Measurements from ENCODE around the gene BRME1.

The BRME1 gene

DNA sequence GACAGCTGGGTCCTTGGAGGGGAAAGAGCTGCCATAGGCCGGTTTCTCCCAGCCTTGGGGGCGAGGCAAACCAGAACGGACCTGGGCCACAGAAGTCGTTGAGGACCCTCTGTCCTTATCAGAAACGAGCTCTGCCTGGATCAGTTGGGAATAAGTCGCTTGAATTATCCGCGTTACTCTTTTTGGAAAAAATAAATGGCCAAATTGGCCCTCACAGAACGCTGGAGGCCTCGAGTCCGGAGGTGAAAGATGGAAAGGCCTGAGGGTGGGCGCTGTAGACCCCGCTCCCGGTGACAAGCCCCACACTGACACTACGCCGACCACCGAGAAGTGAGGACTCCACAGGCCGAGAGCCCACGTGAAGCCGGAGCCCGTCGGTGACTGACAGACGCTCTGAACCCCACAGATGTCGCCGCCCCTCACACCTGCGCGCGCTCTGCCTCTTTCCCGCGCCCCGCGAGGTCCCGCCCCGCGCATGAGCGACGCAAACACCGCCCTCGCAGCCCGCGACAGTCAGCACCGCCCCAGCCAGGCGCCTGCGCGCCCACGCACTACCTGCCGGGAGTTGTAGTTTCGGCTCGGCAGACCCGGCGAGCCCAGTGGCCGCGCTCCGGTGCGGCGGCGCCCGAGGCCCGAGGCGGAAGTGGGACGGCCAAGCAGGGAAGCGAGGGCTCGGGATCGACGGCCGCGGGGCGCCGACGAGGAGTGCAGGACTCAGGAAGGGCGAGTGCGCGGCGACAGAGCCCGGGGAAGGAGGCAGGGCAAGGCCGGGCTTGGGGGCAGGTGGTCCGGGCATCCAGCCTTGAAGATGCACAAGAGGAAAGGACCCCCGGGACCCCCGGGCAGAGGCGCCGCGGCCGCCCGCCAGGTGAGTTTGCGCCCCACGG lies at the start of gene BRME1, which contains the start of gene CC2D1A:
Gene BRME1 (minus strand): TSS at position 484 of the 887 bp plus-strand sequence. CDS start 1,225 bp downstream, outside the sequence.
Gene CC2D1A (plus strand): TSS at position 568 of the 887 bp plus-strand sequence. CDS start 241 bp downstream, at position 809.
- peak; percentile 97 for DNase-seq

DNA sequence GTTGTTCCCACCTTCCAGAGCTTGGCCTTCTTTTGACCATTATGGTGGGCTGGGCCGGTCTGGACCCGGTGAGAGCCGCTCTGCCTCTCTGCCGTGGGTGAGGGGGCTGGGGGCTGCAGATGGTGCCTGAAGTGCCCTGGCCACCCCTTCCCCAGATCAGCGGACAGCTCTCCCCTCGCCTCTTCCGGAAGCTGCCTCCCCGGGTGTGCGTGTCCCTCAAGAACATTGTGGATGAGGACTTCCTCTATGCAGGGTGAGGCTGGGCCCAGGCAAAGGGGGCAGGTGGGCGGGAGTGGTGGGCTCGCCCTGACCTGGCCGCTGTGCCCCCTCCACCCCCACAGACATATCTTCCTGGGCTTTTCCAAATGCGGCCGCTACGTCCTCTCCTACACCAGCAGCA lies 48.3 kb upstream of the BRME1 start:
- DNase-seq, result no peak

DNA sequence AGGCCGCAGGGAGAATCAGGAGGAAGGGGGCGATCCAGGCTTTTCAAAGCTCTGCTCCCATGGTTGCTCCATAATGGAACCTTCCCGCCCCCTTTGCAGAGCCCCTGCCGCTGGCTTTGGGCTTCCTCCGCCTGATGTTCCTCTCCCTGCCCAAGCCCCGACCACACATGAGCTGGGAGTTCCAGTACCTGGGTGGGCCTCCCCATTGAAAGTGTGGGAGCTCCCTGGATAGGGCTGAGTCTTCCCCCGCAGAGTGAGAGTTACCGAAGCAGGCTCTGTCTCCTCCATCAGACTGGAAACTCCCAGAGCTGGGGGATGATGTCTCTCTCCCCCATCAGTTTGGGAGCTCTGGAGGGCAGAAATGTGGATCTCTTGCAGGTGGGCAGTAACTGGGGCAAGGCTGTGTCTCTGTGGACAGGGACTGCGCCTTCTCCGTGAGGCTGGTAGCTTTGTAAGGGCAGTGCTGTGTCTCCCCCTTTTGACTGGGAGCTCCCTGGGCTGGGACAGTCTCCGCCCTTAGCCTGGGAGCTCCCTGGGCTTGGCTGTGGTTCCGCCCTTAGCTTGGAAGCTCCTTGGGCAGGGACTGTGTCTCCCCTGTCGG lies 47.1 kb upstream of the BRME1 start:
- DNase-seq, result peak; percentile 48

DNA sequence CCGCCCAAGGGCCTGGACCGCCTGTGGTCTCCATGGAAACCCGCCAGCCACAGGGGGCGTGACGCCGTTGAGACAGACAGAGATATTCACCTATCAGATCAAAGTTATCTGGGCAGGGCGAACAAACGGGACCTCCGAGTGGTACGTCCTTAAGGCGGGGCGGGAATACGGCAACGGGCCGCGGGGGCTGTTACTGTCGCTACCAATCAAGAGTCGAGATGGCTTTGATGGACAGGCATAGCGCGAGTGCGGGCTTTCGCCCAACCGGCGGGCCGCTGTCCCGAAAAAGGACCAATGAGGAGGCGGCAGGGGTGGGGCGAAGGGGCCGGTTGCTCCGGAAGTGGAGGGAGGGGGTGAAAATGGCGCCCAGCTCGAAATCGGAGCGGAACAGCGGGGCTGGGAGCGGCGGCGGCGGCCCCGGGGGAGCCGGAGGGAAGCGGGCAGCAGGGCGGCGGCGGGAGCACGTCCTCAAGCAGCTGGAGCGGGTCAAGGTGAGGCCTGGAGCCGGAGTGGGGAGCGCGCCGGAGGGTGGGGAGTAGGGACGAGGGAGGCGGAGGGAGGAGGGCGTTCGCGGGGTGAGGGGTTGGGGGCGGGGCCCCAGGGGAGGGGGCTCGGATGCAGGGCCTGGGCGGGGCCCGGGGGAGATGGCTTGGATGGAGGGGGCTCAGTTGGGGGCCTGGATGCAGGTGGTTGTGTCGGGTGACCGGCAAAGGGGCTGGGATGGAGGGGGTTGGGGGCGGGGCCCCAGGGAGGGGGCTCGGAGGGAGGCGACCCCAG lies 46.4 kb upstream of the BRME1 start, which contains the start of gene DCAF15:
Gene DCAF15 (plus strand): TSS at position 356 of the 777 bp plus-strand sequence. CDS start 4 bp downstream, at position 360.
- DNase-seq, result peak; percentile 100

DNA sequence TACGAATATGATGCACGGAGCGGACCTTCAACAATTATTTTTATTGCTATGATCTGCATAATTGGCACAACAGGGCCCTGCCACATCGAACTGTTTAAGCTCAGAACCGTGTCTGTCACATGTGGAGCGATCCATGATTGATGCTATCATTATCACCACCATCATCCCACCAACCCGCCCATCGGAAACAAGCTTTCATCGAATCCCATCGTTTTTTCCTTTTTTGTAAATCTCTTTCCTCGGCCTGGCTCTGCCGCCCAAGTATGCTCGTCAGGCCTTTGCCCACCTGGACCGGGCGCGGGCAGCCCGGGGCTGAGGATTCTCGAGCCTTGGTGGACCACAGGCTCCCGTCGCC lies 45.9 kb upstream of the BRME1 start:
- no peak for DNase-seq

DNA sequence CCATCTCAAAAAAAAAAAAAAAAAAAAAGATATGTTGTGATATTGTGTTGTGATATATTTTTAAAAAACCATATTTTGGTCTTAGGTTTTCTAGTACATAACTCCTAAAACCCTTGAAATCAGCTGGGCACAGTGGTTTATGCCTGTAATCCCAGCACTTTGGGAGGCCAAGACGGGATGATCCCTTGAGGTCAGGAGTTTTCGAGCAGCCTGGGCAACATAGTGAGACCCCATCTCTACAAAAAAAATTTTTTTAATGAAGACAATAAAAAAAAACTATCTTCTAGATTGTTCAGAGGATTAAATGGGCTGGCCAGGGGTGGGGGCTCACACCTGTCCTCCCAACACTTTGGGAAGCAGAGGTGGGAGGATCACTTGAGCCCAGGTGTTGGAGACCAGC lies 45.1 kb upstream of the BRME1 start:
- no peak for DNase-seq

DNA sequence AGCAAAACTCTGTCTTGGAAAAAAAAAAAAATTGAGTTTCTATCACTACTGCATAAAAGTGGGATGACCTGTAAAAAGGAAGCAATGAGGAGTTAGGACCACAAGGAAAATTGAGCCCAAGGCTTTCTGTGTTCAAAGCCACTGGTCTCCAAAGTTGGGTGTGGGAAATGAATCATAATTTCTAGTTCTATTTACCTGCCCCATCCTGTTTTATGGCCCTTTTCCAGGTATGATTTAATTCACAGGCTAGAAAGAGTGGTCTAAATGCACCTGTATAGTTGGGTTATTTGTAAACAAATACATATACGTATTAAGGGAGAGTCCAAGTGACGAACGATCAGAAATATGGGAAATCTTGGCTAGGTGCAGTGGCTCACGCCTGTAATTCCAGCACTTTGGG lies 40.5 kb upstream of the BRME1 start:
- DNase-seq, result no peak

DNA sequence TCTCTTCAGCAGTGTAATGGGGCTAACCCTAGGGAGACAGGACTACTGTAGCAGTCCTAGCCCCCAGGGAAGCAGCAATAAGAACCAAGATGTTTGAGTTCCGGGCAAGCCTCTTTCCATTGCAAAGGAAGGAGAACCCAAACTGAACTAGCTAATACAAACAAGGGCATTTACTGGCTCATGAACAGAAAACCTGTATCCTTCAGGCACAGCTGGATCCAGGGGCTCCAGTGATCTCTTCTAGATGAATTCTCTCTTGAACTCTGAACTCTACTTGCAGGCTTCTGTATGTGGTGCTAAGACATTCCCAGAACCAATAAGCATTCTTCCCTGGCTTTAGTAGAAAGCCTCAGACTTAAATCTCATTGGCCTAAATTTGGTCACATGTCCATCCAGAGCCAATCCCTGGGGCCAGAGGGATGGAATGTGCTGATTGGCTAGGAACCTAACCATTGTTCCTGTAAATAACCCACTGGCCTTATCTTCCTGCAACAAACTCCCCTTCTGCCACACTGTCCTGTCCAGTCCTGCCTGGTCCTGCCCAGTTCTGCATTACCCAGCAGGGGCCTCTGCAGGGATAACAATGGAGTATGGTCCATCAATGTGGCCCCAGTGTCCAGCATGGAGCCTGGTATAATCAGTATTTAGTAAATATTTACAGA lies 36.2 kb upstream of the BRME1 start:
- peak; percentile 38 for DNase-seq

DNA sequence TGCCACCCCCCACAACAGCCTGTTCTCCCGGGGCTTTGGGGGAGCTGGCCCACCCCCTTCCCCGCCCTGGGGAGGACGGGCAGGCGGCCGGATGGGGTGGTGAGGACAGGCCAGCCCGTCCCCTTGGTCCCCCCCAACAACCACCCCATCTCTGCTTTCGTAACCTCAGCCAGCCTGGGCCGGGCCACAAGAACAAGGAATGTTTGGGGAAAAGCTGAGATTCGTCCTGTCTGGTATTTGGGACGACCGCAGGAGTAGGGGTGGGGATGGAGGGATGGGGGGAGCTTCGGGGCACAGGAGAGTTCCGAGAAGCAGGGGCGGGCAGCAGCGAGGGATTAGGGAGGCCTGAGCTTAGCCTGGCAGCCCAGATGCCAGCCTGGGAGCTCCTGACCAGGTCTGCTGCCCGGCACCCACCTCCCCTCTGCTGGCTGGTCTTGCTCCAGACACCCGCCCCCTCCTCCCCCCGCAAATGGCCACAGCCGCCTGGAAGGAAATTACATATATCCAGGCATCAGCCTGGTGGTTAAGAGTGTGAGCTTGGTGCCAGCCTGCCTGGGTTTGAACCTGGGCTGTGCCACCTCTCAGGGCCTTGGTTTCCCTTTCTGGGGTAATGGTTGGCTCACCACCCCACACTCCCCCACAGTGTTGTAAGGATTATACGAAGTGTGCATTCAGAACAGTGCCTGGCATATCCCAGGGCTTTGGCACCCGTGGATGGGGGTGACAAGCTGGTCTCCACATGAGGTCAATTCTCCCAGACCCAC lies 32.6 kb upstream of the BRME1 start, which contains the start of gene PODNL1:
Gene PODNL1 (minus strand): TSS at position 117 of the 764 bp plus-strand sequence. CDS start 236 bp downstream, outside the sequence.
- no peak for DNase-seq

DNA sequence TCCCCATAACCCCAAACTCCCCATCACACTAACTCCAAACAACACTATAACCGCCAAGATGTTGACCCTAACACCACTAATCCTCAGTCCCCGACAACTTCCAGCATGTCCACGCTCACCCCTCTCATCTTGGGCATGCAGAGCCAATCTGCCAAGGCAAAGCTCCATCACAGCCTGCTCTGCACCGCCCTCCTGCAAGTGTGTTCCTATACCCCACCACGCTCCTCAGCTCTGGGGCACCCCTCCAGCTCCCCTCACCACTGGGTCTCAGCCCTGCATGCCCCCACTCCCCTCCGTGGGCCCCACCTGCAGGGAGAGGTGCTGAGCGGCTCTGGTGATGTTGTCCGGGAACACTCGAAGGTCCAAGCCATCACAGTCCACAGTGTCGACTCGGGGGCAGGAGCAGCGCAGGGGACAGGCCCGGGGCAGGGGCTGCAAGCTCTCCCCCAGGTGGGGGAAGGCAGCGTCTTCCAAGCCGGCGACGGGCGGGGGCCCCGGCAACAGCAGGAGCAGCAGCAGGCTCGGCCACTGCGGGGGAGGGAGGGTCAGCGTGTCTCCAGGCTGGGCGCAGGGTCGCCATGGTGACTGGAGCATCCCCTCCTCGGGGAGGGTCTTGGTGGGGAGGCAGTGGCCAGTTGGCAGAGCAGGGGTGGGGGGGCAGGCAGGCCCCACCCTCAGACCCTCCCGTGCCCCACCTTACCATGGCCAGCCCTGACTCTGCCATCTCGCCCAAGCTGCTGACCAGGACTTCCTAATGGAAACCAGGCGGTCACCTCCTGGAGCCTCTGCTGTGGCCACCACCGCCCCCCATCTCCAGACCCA lies 31.8 kb upstream of the BRME1 start:
- peak; percentile 39 for DNase-seq

DNA sequence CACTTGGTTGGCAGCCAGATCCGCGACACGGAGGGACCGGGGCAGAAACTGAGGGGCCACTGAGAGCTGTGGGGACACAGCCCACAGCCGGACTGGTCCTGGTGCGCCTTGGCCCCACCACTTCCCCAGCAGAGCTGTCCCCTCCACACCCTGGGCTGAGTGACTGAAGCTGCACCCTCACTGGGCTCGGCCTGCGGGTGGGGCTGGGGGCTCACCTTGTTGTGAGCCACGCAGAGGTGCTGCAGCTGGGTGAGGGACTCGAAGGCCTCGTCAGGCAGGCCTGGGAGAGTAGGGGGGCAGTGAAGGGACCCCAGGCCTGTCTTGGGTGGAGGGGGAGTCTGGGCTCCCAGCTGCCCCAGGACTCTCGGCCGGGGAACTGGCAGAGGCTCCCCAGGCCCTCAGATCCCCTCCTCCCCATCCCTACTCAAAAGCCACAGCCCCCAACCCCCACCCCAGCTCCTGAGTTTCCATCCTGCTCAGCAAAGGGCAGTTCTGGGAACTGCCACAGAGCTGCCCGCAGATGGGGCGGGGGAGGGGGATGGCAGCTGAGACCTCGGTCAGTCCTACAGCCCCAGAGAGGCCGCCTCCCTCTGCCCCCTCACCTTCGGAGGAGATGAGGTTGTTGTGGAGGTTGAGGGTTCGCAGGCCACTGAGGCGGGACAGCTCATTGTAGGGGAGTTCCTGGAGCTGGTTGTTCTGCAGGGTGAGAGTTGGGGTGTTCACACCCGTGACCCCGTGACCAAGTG lies 30.0 kb upstream of the BRME1 start:
- peak; percentile 40 for DNase-seq

DNA sequence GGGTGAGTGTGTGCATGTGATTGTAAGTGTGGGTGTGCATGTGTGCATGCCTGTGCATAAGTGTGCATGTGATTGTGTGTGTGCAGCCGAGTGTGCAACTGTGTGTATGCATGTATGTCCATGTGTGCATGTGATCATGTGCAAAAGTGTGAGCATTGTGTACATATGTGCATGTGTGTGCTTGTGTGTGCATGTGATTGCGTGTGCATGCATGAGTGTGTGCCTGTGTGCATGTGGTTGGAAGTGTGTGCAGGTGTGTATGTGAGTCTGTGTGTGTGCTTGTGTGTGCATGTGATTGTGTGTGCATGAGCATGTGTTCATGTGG lies 28.8 kb upstream of the BRME1 start:
- DNase-seq, result no peak

DNA sequence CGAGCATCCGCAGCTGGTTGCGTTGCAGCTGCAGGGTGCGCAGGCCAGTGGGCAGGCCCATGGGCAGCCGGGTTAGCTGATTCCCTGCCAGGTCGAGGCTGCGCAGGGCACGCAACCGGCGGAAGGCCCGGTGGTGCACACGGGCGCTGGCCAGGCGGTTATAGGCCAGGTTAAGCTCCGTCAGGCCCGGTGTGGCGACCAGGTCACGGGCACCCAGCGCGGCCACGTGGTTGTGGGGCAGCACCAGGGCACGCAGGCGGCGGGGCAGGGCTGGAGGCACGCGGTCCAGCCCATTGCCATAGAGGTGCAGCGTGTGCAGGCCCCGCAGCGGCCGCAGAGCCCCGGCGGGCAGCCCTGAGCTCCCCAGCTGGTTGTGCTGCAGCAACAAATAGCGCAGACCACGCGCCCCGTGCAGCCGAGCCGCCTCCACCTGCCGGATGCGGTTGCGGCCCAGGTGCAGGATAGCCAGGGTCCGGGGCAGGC lies 27.0 kb upstream of the BRME1 start:
- no peak for DNase-seq

DNA sequence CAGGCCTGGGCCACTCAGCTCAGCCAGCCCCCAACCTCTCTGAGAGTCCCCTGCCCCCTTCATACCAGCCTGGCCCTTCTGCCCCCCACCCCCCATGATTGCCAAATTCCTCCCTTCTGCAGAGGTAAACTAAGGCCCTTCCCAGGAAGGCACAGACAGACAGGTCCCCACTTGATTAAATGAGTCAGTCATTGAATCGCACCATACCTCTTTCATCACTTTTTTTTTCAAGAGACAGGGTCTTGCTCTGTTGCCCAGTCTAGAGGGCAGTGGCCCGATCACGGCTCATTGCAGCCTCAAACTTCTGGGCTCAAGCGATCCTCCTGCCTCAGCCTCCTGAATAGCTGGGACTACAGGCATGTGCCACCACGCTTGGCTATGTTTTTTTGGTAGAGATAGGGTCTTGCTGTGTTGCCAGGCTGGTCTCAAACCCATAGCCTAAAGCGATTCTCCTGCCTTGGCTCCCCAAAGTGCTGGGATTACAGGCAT lies 26.3 kb upstream of the BRME1 start:
- DNase-seq, result no peak

DNA sequence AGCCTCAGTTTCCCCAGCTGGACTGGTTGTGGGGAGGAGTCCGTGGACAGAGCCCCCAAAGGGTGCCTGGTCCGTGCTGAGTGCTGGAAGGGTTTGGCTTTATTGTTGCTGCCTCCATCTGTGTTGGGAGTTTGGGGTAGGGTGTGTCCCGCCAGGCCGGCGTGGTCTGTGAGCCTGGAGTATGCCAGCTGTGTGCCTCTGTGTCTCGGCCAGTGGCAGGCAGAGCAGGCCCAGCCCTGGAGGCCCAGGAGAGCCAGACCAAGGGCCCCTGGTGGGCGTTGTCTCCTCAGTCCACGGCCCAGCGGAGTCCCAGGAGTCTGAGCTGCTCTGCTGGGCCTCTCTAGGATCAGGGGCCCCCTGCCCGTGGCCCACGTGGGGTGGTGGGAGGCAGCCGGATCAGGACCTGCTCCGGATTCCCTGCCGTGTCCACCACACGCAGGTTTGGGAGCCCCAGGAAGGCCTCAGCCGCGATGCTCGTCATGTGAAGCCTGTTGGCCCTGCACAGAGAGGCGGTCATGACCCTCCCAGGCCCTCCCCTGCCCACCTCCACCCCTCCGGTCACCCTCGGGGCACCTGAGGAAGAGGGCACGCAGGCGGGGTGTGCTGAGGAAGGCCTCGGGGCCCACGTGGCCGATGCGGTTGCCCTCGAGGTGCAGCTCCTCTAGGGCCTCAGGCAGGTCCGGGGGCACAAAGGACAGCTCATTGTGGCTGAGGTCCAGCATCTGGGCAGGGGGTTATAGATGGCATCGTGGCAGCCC lies 25.7 kb upstream of the BRME1 start:
- DNase-seq, result no peak

DNA sequence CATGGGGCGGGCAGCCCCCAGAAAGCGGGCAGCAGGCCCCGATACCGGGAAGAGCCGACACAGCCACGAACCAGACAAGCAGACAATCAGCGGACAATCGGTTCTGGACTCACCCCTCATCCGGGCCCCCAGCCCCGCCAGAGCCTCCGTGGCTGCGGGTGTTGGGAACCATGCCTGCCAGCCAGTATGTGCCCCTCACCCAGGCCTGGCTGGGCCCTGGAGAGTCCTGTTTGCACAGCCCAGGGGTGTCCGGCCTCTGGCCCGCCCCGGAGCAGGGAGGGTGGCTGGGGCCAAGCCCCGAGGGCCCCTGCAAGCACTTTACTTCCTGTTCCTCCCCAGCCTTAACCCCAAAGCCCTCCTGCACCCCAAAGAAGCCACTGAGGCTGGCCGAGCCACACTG lies 24.5 kb upstream of the BRME1 start:
- DNase-seq, result no peak

DNA sequence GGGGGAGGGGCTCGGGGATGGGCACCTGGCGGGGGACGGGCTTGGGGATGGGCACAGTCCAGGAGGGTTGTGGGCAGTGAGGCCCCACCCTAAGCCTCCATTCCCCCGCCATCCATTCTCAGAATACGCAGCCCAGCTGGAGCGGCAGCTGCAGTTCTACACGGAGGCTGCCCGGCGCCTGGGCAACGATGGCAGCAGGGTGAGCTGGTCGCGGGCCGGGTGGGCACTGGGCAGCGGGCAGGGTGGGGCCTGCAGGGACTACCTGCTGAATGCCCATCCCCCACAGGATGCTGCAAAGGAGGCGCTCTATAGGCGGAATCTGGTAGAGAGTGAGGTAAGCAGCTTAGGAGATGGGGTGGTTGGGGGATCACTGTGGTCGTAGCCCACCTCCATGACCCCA lies 24.0 kb upstream of the BRME1 start:
- DNase-seq, result no peak

DNA sequence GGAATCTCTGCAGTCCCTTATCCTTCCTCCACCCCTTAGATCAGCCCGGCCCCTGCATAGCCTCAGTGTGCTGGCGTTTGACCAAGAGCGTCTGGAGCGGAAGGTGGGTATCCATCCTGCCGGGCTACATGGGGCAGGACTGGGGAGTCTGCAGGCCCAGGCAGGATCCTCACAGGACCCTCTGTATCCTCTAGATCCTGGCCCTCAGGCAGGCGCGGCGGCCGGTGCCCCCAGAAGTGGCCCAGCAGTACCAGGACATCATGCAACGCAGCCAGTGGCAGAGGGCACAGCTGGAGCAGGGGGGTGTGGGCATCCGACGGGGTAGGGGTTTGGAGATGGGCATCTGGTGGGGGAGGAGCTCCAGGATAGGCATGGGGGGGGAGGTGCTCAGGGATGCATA lies 23.4 kb upstream of the BRME1 start:
- DNase-seq, result no peak

DNA sequence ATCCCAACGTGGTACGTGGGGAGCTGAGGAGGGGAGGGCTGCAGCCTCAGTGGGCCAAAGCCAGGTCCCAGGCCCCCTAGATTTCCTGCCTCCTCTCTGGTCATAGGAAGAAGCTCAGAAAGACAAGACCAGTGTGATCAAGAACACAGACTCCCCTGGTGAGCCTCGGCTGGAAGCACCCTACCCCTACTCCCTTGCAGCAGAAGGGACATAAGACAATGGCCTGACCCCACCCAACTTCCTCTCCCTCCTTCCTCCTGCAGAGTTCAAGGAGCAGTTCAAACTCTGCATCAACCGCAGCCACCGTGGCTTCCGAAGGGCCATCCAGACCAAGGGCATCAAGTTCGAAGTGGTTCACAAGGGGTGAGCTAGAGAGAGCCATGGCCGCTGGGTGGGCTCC lies 20.8 kb upstream of the BRME1 start:
- DNase-seq, result no peak
